Stimulated activated CD8-positive, alpha-beta memory T cell treated with anti-CD3 and anti-CD28 coated beads, Interleukin-15, amount 100 ng/mL, for 24 hours (primary cell): ENCODE results near the gene DMAC1.
A peak's percentile ranks its signal among the peaks of the same experiment; 100 is the strongest.

Experiments
- DNase-seq: peaks from one replicate; pipeline ENCODE4 v3.0.0-alpha.2; 2020; ENCODE audit warnings: low read depth

DMAC1 gene, protein sequence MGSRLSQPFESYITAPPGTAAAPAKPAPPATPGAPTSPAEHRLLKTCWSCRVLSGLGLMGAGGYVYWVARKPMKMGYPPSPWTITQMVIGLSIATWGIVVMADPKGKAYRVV

DNA sequence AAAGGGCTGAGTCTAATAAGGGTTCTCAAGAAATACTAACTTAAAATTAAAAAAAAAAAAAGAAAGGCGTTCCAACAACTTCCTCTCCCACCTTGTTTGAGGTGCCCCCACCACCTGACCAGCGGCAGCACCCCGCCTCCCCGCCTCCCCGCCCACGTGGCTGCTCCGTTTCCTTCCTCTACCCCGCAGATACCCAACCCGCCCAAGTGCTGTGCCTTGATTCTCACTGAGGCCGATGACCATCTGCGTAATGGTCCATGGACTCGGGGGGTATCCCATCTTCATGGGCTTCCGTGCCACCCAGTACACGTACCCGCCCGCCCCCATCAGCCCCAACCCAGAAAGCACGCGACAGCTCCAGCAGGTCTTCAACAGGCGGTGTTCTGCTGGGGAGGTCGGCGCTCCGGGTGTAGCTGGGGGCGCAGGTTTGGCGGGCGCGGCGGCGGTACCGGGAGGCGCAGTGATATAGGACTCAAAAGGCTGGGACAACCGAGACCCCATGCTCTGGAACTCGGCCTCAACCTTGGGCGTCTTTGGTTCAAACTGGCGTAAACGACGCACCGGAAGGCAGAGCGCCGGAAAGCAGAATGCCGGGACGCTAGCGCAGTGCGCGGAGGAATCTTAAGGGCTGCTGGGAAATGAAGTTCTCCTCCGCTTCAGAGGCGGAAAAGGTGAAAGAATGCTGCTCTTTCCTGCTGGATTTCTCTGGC is at the start of gene DMAC1:
Gene DMAC1 (minus strand): TSS at position 545 of the 710 bp plus-strand sequence. CDS start 44 bp downstream, at position 501.
- peak; percentile 40 for DNase-seq

DNA sequence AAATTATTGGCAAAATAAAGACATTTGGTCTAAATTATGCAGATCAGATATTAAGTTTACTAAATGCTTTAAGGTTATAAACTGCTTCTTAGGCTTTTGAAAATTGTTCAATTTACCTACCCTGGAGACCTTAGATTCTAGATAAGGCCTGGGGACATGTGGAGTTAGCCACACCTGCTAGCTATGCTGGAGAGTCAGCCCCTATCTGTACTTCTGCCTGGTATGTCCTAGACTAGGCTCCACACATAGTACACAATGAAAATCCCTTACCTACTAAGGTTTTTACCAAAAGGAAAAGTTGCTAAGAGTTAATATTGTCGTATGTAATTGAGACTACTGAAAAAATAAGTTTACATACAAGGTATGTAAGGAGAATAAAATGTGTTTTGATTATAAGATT is 49.8 kb upstream of the DMAC1 start:
- no peak for DNase-seq

DNA sequence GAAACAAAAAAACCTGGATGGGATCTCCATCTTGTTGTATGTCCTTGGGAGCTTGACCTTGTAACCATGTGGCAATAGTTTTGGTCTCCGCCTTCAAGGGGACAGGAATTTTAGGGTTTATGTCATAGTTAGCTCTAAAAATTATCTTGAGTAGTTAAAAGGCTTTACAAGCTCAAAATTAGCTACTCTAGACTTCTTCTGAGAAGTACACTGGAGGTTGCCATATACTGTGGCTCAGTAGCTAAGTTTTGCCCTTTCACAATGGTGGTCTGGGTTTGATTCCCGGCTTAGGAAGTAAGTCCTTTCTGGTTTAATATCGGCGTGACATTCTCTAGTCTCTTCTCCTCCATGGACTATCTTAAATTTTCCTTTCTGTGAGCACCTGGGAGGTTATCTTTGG is 48.9 kb upstream of the DMAC1 start:
- DNase-seq: no peak

DNA sequence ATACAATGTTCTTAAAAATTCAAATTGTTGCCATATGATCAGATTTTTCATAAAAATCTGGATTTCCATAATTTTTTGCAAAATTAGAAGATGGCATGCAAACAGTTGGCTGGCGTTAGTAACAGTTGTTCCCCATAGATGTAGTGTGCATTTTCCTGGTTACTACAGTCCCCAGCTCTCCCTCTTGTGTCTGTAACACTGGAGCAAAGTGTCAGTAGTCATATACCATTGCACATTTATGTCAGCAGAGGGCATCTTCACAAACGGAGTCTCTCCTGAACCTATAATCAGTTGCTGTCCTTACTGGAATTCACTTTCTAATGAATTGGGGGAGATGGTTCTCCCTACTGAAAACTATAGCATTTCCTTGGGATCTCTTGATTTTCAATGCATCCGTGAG is 44.7 kb upstream of the DMAC1 start:
- DNase-seq: no peak

DNA sequence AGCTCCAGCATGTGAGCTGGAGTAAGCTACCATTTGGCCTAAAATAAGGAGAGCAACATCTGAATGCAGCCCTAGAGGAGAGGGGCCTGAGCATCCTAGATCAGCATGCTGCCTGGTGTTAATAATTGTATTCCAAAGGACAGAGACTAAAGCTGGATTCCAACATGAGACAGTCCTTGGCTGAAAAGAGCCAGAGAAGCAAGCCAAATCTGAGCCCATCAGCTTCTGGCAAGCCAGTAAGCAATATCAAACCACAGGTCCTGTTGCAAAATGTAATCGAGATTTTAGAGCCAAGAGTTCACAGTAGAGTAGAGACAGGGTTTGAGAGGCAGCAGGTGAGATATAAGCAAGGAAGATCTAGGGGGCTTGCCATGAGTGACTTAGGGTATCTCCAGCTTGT is 42.3 kb upstream of the DMAC1 start:
- no peak for DNase-seq

DNA sequence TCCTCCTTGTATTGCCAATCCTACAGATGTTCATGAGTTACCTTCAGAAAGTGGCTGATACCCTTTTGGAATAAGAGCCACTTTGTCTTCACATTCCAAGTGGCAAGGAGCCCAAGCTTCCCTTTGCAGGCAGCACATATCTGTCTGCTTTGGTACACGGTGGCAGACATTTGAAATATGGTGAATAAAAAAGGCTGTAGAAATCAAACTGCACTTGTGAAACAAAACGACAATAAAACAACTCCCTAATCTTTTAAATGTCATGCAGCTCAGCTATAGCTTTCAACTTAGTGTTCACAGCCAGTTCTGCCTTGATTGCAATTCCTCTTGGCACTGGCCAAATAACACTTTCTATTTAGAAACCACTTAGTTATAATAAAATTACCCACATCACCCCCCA is 35.0 kb upstream of the DMAC1 start:
- DNase-seq: no peak

DNA sequence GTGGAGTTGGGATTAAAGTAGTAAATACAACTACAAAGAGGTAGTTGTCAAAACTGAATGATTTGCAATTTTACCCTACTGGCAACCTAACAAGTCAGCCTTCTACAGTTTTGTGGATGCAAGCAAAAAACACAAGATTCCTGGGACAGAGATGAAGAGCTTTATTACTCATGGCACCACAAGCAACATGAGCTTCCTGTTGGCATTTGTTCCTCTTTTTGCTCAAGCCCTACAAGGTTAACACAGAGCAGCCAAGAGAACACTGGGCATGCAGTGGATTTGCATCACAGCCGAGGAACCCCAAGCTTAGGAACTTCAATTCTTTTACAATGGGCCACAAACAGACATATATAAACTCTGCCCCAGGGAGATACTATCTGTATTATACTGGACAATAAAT is 28.8 kb upstream of the DMAC1 start:
- DNase-seq: no peak

DNA sequence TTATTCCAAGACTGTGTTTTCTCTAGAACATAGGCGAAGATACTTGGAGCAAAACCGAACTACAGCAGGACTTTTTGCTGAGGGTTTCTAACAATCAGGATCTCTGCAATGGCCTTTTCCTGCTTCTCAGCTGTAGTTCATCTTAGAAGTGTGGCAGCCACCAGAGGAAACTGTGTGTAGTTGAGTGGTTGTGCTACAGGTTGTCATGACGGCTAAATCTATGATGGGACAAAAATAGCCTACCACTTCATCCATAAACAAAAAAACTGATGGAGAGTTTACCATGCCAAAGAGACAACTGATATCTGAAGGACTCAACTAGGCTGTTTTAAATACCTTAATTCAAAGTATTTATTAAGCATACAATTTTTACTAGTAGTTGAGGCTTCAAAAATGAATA is 28.2 kb upstream of the DMAC1 start:
- no peak for DNase-seq

DNA sequence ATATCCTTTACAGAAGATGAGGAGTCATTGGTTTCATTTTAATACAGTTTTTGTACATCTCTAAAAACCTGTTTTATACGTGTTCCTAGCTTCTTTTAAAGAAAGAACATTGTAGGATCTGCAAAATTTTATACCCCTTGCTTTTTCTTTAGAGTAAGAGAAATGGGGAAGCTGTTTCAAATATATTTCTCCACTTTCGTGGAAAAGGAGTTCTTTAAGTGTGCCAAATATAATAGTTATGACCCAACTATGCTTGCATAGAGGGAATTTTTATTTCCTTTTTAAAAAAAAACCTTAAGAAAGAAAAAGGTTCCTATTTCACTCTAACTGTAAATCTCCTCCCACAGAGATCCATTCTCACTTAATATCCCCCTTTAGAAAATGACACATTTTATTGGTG is 27.5 kb upstream of the DMAC1 start:
- DNase-seq: no peak

DNA sequence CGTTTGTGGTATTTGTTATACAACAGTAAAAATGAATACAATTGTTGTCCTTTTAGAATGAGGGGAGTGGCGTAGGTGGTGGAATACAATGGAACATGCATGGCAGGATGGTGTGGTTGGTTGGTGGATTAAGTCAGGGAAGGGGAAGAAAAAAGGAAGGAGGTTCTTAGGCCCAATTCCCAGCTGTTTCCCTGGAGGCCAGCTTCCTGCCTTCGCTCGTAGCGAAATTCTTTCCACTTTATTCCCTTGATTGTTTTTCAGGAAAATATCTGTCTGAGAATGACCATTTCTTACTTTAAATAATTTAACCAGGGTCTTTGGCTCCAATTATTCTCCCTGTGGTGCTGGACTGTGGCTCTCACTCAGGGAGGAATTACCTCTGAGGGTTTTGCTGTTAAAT is 24.1 kb upstream of the DMAC1 start:
- no peak for DNase-seq

DNA sequence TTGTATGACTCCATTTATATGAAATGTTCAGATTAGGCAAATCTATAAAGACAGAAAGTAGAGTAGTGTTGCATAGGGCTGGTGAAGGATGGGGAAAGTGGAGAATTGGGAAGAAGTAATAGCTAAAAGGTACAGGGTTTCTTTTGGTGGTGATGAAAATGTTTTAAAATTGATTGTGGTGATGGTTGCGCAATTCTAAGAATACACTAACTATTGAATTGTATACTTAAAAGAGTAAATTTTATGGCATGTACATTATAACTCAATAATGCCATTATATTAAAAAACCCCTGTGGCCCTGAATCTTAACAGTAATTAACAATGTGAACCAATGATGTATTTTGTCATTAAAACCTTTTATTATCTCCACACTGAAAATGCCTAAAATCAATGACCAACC is 20.4 kb upstream of the DMAC1 start:
- no peak for DNase-seq

DNA sequence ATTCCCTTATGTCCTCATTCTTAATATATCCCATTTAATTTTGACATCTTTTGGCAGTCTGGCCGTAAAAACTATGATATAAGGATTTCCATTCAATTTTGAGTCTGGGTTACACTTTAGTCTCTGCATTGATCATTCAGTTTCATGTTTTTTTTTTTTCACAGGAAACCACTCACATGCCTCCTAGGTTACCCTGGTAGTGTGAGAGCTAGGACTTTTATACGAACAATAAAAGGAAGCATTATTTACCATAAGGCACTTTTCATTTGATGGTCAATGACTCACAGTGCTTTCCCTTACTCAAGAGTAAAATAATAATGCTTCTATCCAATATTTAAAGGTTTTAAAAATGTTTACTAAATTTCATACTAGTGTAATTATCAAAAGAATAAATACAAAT is 16.4 kb upstream of the DMAC1 start:
- DNase-seq: no peak

DNA sequence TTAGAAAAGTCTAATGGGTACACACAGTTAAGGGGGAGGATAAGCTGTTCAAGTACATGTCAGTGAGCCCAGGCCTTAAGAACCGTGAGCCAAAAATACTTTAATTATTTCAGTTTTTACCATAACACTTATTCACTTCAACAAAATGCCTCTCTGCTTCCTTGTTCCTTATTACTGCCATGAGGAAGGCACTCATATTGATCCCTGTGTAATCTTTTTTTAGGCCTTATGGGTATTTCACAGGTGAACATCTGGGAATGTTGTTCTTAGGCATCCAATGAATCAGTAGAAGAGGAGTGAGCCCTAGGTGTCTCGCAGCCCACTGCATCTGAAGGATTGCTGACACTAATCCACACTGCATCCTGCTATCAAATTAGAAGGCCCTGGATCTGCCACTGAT is 13.5 kb upstream of the DMAC1 start:
- DNase-seq: no peak

DNA sequence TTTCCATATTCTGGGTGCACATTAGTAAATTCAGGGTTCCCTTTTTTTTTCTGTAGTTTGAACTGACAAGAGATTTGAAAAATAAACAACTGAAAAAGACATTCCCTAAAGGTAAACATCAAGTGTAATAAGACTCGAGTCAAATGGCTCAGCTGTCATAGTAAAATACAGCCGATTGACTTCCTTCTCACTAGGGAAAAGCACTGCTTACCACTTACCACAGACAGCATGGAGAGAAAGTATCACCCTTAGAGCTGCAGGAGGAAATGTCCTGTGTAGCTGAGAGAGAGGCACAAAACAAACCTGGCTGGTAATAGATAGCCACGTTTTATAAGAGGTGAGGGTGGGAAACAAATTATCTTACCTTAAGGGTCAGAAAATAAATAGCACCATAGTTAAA is 12.1 kb upstream of the DMAC1 start:
- no peak for DNase-seq

DNA sequence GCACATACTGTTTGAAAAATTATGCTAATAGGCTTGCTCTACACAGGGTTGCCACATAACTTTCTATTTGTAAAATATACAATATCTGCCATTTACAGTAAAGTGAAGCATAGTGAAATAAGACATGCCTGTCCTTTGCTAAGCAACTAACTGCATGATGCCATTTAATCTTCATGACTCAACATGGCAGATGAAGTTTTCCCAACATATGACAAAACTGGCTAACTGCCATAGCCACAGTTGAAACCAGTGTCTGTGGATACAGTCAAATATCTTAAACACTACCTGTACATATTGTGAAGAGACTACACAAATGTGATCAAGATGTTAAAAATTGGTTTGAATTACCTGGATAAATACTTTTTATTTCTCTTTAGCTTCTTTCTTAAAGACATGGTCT is 3.1 kb upstream of the DMAC1 start:
- DNase-seq: no peak

DNA sequence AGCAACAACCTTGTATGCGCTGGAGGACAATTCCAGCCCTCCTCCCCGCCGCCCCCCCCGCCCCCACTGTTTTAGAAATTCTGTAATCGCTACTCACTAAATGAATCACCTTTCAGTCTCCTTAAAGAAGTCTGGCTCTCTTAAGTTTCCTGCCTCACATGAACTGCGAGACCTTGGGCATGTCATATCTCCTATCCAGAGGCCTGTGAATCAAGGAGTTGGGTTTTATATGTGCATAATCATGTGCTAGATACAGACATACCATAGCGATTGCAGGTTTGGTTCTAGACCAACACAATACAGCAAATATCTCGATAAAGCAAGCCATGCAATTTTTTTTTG is 337 bp upstream of the DMAC1 start:
- DNase-seq: no peak

DNA sequence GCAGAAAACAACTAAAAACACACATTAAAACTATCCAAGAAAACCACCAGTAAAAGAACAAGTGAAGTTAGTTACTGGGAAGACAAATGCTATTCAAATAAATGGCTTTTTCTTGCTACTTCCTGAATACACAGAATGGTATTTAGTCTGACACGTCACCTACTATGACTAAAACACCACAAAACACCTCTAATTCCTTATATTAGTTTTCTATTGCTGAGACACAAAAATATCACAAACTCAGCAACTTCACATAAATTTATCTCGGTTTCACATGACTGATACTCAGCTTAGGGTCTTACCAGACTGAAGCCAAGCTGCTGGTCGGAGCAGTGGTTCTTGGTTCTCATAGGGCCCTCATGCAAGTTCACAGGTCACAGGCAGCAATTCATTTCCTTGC is 5.4 kb downstream of the DMAC1 start:
- no peak for DNase-seq

DNA sequence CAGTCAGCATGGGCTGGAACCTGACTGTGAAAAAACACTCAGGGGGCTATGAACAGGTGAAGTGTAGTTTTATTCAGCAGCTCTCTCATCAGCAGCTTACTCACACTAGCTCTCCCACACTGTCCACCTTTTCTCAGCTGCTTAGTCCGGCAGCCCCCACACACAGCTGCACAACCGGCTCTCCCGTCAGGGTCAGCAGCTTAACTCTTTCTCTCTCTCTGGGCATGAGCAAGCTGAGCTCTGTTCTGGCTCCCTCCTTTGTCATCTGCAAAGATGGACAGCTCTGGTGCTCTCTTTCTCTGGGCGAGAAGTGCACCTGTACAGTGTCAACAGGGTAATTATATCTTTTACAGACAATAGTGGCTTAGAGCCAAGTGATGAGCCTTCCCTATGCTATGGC is 8.2 kb downstream of the DMAC1 start:
- no peak for DNase-seq

DNA sequence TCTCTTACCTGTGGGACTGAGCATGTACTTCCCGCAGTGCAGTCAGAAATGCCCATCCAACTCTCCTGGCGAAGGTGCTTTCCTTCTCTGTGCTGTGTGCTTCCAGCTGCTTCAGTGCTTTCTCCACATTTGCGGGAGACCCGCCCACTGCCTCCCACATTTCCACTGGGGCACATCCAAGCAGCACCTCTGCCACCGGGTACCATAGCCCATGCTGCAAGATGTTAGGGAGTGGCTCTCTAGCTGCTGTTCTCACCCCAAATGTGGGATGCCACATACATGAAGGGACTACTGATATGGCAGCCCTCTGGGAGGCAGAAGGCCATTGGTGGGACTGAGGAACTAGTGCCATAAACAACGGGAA is 8.8 kb downstream of the DMAC1 start:
- DNase-seq: no peak

DNA sequence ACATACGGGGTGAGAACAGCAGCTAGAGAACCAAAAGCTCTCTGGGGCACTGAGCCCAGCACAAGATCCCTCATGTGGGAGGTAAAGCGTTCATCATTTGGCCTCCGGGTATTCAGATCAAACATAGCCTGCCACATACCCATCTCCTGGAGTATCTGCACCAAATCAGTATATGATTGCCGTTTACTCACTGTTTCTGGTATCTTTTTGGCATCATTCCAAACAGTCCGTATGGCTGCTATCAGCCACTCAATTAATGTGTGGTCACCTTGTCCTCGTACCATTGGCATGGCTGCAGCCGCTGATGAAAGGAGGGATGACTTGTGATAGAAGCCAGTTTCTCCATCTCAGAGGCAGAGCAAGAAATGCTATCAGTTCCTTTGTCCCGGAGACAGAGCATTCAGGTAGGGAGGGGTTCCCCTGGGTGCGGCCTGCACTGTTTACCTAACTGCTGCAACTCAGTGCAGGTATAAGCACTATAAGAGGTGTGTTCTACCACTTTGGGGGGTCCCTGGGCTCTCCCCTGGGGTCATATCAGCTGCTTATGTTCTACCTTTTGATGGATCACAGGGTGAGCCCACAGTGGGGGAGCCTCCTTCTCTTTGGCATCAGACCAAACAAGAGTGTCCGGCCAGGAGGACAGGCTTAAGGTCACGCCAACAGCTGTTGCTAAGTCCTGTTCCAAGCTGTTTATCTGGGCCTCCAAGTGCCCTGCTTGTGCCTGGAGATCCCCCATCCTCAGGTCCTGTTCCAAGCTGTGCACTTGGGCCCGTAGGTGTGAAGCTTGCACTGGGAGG is 9.4 kb downstream of the DMAC1 start:
- DNase-seq: no peak

DNA sequence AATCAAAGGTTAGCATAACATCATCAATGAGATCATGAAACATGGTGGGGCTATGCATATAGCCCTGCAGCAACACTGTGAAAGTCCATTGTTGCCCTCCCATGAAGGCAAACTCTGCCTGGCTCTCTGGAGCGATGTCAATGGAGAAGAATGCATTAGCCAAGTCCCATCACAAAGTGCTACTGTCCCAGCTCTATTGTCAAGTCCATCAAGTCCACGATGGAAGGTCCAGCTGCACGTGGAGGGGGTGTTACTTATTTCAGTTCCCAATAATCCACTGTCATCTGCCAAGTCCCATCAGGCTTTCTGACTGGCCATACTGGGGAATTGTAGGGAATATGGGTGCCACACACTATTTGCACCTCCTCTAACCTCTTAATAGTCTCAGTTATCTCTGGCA is 10.8 kb downstream of the DMAC1 start:
- no peak for DNase-seq

DNA sequence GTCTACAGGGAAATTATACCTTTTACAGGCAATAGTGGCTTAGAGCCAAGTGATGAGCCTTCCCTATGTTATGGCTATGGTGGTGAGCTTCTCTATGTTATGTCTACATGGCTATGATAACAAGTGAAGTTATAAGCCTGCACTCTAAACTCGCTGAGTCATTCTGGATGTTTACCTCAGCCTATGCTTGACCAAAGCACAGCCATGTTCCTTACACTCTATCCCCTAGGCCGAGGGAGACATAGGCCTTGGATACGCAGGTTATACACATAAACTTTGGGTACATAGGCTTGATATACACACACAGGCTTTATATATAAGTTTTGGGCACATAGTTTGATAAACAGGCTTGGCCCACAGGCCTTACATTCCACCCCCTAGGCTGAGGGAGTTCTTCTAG is 13.8 kb downstream of the DMAC1 start:
- DNase-seq: no peak

DNA sequence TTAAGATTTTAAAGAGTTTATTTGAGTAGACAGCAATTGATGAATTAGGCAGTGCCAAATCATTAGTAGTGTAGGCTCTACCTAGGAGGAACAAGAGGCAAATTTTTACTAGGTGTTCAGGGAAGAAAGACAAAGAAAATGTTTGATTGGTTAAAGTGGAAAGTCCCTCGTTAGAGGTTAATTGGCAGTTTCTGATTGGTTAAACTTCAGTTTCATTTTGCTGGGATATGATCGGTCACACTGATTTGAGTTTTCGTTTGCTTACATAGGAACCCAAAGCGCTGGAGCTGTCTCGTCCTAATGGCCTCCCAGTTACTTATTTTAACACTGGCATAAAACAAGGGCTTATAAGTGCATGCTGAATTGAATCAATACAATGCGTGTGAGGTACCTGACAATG is 15.1 kb downstream of the DMAC1 start:
- DNase-seq: no peak

DNA sequence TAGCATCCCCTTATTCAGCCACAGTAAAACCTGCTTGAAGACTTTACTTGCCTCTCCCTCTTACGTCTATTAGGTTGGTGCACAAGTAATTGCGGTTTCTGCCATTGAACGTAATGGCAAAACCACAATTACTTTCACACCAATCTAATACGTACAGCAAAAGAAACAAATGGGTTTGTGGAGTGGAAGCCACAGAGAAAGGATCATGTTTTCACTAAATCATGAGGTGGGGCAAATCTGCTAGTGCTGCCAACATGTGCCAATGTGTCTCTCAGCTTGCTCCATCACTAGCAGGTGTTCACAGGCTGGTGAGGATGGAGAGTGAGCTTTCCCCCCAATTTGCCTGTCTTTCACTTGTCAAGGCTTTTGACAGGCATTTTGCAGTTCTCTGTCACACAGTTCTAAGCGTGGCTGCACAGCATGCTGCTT is 15.9 kb downstream of the DMAC1 start:
- DNase-seq: no peak
